VCaP (cell line): ENCODE measurements around the gene SERP1.

ENCODE experiments used
- H3K27ac ChIP-seq: fragments of 450-650 bp; 2 replicates; pipeline ENCODE4 v1.5.1; 2017
- CTCF ChIP-seq: fragments of 450-650 bp; conservative IDR thresholded peaks from 2 replicates; pipeline ENCODE4 v1.5.1; 2017; ENCODE audit warnings: mild to moderate bottlenecking, moderate library complexity

SERP1 gene

GRCh38 chr3:150520408-150520807 is 25.9 kb downstream of the SERP1 start:
- no peak for TF ChIP-seq CTCF

GRCh38 chr3:150519026-150519425 is 27.3 kb downstream of the SERP1 start:
- no peak for TF ChIP-seq CTCF
- no peak overlapping the region for H3K27ac ChIP-seq

More at GRCh38 chr3:150520408-150520807, 25.9 kb downstream of the SERP1 start:
- H3K27ac ChIP-seq = no peak overlapping the region

- no peak for TF ChIP-seq CTCF
- no peak overlapping the region for H3K27ac ChIP-seq
Measured at GRCh38 chr3:150515210-150515609, 31.1 kb downstream of the SERP1 start.

GRCh38 chr3:150511122-150511821 is 35.0 kb downstream of the SERP1 start:
- TF ChIP-seq CTCF = no peak
- H3K27ac ChIP-seq = no peak overlapping the region

- H3K27ac ChIP-seq = no peak overlapping the region
- TF ChIP-seq CTCF = no peak
Measured at GRCh38 chr3:150509780-150510179, 36.5 kb downstream of the SERP1 start.

- H3K27ac ChIP-seq = no peak overlapping the region
- TF ChIP-seq CTCF = no peak
Measured at GRCh38 chr3:150508401-150508800, 37.9 kb downstream of the SERP1 start.

GRCh38 chr3:150504483-150504882 is 41.8 kb downstream of the SERP1 start:
- H3K27ac ChIP-seq = no peak overlapping the region
- TF ChIP-seq CTCF = no peak
